CD1c-positive myeloid dendritic cell (primary cell): ENCODE measurements around the gene NOTCH3.

Experiments
- DNase-seq: peaks from one replicate; pipeline ENCODE4 v3.0.0-alpha.2; 2016; ENCODE audit errors: extremely low spot score

NOTCH3 gene

GRCh38 chr19:15196360-15197005 lies 4.3 kb downstream of the NOTCH3 start:
- DNase-seq = no peak

- peak; percentile 65 for DNase-seq
Measured at GRCh38 chr19:15195371-15196334, 5.1 kb downstream of the NOTCH3 start.

GRCh38 chr19:15194938-15195337 lies 5.9 kb downstream of the NOTCH3 start:
- peak; percentile 87 for DNase-seq

GRCh38 chr19:15191982-15192381 lies 8.8 kb downstream of the NOTCH3 start:
- no peak for DNase-seq

- DNase-seq = no peak
Measured at GRCh38 chr19:15191514-15191913, 9.3 kb downstream of the NOTCH3 start.

- DNase-seq = no peak
Measured at GRCh38 chr19:15188851-15189250, 11.9 kb downstream of the NOTCH3 start.

GRCh38 chr19:15187026-15188007 lies 13.5 kb downstream of the NOTCH3 start:
- no peak for DNase-seq

- no peak for DNase-seq
Measured at GRCh38 chr19:15185188-15185587, 15.6 kb downstream of the NOTCH3 start.

GRCh38 chr19:15184776-15185175 lies 16.0 kb downstream of the NOTCH3 start:
- no peak for DNase-seq

GRCh38 chr19:15181394-15181793 lies 19.4 kb downstream of the NOTCH3 start:
- DNase-seq = no peak

- no peak for DNase-seq
Measured at GRCh38 chr19:15180451-15181390, 20.1 kb downstream of the NOTCH3 start.

GRCh38 chr19:15178629-15179308 lies 22.0 kb downstream of the NOTCH3 start:
- no peak for DNase-seq

GRCh38 chr19:15177269-15178116 lies 23.3 kb downstream of the NOTCH3 start:
- DNase-seq = peak; percentile 92

GRCh38 chr19:15175609-15176008 lies 25.2 kb downstream of the NOTCH3 start:
- no peak for DNase-seq

- DNase-seq = peak; percentile 26
Measured at GRCh38 chr19:15173746-15174404, 26.9 kb downstream of the NOTCH3 start.

GRCh38 chr19:15170345-15170744 lies 30.4 kb downstream of the NOTCH3 start:
- DNase-seq = no peak

GRCh38 chr19:15169541-15170285 lies 31.1 kb downstream of the NOTCH3 start:
- DNase-seq = no peak

- no peak for DNase-seq
Measured at GRCh38 chr19:15166700-15167099, 34.1 kb downstream of the NOTCH3 start.
